Left lobe of liver (tissue), 2 donors: Measurements from ENCODE around the gene CMIP. TPM values are rescaled to one million over a fixed set of nuclear protein-coding genes. Genes with fewer than 3 reads are reported as not detected.

Source experiments
- ATAC-seq: fragments of 200-7000 bp; cut with Tn5 transposase; one replicate; pipeline ENCODE4 v1.9.1; 2020; ENCODE audit warnings: mild to moderate bottlenecking, moderate library complexity
- DNase-seq: peaks from one replicate; pipeline ENCODE4 v3.0.0-alpha.2; 2020; ENCODE audit warnings: low spot score
- total RNA-seq: library from RNA; stranded (reverse); gene quantifications from one replicate; pipeline ENCODE4 v1.2.1, GENCODE V29; 2021
- donor health status: DM: no; HTN: no; CAD: no; lungs with moderate emphysema.
- donor health status: DM: no; HTN: yes; CAD: no.

The CMIP gene
- total RNA-seq, 1 donor from 2014 or later, result 15.4 TPM

- ATAC-seq, result peak; percentile 11
These were observed 223.9 kb downstream of the CMIP start for GRCh38 chr16:81668243-81669097.

GRCh38 chr16:81669473-81670350, 225.1 kb downstream of the CMIP start:
- no peak for ATAC-seq
- DNase-seq, result no peak

More at GRCh38 chr16:81668243-81669097, 223.9 kb downstream of the CMIP start:
- DNase-seq, result no peak

GRCh38 chr16:81671738-81672597, 227.4 kb downstream of the CMIP start:
- DNase-seq (no peak), ATAC-seq (peak; percentile 41)

GRCh38 chr16:81673432-81673831, 228.8 kb downstream of the CMIP start:
- no peak for DNase-seq
- ATAC-seq, result no peak

- ATAC-seq, result no peak
- no peak for DNase-seq
These were observed 231.1 kb downstream of the CMIP start for GRCh38 chr16:81675662-81676061.

- DNase-seq, result no peak
- no peak for ATAC-seq
These were observed 231.7 kb downstream of the CMIP start for GRCh38 chr16:81676066-81676882.

- ATAC-seq, result no peak
- DNase-seq, result no peak
These were observed 232.5 kb downstream of the CMIP start for GRCh38 chr16:81676883-81677737.

GRCh38 chr16:81678326-81679095, 233.9 kb downstream of the CMIP start:
- no peak for DNase-seq
- no peak for ATAC-seq

- no peak for DNase-seq
- ATAC-seq, result no peak
These were observed 235.3 kb downstream of the CMIP start for GRCh38 chr16:81679721-81680430.

GRCh38 chr16:81680444-81681275, 236.1 kb downstream of the CMIP start:
- DNase-seq (no peak), ATAC-seq (no peak)

- ATAC-seq (no peak), DNase-seq (no peak)
These were observed 236.7 kb downstream of the CMIP start for GRCh38 chr16:81681311-81681710.

GRCh38 chr16:81684242-81684837, 239.7 kb downstream of the CMIP start:
- no peak for ATAC-seq

GRCh38 chr16:81684901-81685300, 240.3 kb downstream of the CMIP start:
- ATAC-seq, result no peak
- no peak for DNase-seq

More at GRCh38 chr16:81684242-81684837, 239.7 kb downstream of the CMIP start:
- no peak for DNase-seq

GRCh38 chr16:81686391-81687130, 242.0 kb downstream of the CMIP start:
- ATAC-seq (peak; percentile 42), DNase-seq (no peak)

GRCh38 chr16:81687131-81687456, 242.5 kb downstream of the CMIP start:
- ATAC-seq, result no peak

GRCh38 chr16:81688182-81688581, 243.6 kb downstream of the CMIP start:
- no peak for ATAC-seq
- DNase-seq, result no peak

More at GRCh38 chr16:81687131-81687456, 242.5 kb downstream of the CMIP start:
- DNase-seq, result no peak
